Activated T-cell treated with anti-CD3 and anti-CD28 coated beads, Interleukin-2, amount 50 U/mL, for 24 hours (primary cell): ENCODE data around the gene INS.
"Not testable (repeated sequence)": the region's sequence is repeated elsewhere in the genome, so short reads cannot be mapped to it uniquely, and the experiment has no call there.

Experiments
- DNase-seq: peaks from one replicate; pipeline ENCODE4 v3.0.0-alpha.2; 2020
- H3K27ac Mint-ChIP-seq: 2 replicates; pipeline ENCODE4 v1.8.0; 2020; ENCODE audit warnings: mild to moderate bottlenecking, mixed read lengths
- H3K27me3 Mint-ChIP-seq: 2 replicates; pipeline ENCODE4 v1.8.0; 2020; ENCODE audit warnings: mixed read lengths
- H3K36me3 Mint-ChIP-seq: 2 replicates; pipeline ENCODE4 v1.8.0; 2020; ENCODE audit warnings: low read depth, mixed read lengths
- H3K4me1 Mint-ChIP-seq: 2 replicates; pipeline ENCODE4 v1.8.0; 2020; ENCODE audit warnings: low read depth, mixed read lengths
- H3K4me3 Mint-ChIP-seq: 2 replicates; pipeline ENCODE4 v1.8.0; 2020; ENCODE audit warnings: mild to moderate bottlenecking, moderate library complexity, mixed read lengths
- H3K9me3 Mint-ChIP-seq: 2 replicates; pipeline ENCODE4 v1.8.0; 2020; ENCODE audit warnings: mixed read lengths

The INS gene

GRCh38 chr11:2133241-2134021 lies 27.6 kb downstream of the INS start:
- H3K27ac Mint-ChIP-seq: no peak overlapping the region
- H3K4me3 Mint-ChIP-seq: no peak overlapping the region
- H3K27me3 Mint-ChIP-seq: peaks cover 68% of the 10 kb centered on the region

GRCh38 chr11:2132874-2133240 lies 28.2 kb downstream of the INS start:
- H3K9me3 Mint-ChIP-seq: no peaks in the 10 kb centered on the region
- peaks cover 4% of the 10 kb centered on the region for H3K4me1 Mint-ChIP-seq
- no peak overlapping the region for H3K27ac Mint-ChIP-seq
- peak; percentile 26 for DNase-seq
- no peaks in the 10 kb centered on the region for H3K36me3 Mint-ChIP-seq
- H3K4me3 Mint-ChIP-seq: no peak overlapping the region
- peaks cover 68% of the 10 kb centered on the region for H3K27me3 Mint-ChIP-seq

More at GRCh38 chr11:2133241-2134021, 27.6 kb downstream of the INS start:
- H3K36me3 Mint-ChIP-seq: no peaks in the 10 kb centered on the region
- DNase-seq: peak; percentile 30
- H3K9me3 Mint-ChIP-seq: no peaks in the 10 kb centered on the region
- peaks cover 6% of the 10 kb centered on the region for H3K4me1 Mint-ChIP-seq

- H3K27me3 Mint-ChIP-seq: peaks cover 65% of the 10 kb centered on the region
- H3K4me1 Mint-ChIP-seq: no peaks in the 10 kb centered on the region
- no peaks in the 10 kb centered on the region for H3K9me3 Mint-ChIP-seq
- H3K4me3 Mint-ChIP-seq: no peak overlapping the region
- DNase-seq: no peak
- no peak overlapping the region for H3K27ac Mint-ChIP-seq
- no peaks in the 10 kb centered on the region for H3K36me3 Mint-ChIP-seq
Observed at GRCh38 chr11:2132246-2132645, 28.8 kb downstream of the INS start.

- no peak overlapping the region for H3K4me3 Mint-ChIP-seq
- H3K27ac Mint-ChIP-seq: no peak overlapping the region
- no peak for DNase-seq
- no peaks in the 10 kb centered on the region for H3K9me3 Mint-ChIP-seq
- H3K36me3 Mint-ChIP-seq: no peaks in the 10 kb centered on the region
- peaks cover 59% of the 10 kb centered on the region for H3K27me3 Mint-ChIP-seq
- H3K4me1 Mint-ChIP-seq: no peaks in the 10 kb centered on the region
Observed at GRCh38 chr11:2131371-2132236, 29.4 kb downstream of the INS start.

- no peak overlapping the region for H3K4me3 Mint-ChIP-seq
- peaks cover 52% of the 10 kb centered on the region for H3K27me3 Mint-ChIP-seq
- H3K9me3 Mint-ChIP-seq: no peaks in the 10 kb centered on the region
- no peak overlapping the region for H3K27ac Mint-ChIP-seq
- DNase-seq: no peak
- no peaks in the 10 kb centered on the region for H3K36me3 Mint-ChIP-seq
- H3K4me1 Mint-ChIP-seq: no peaks in the 10 kb centered on the region
Observed at GRCh38 chr11:2130881-2131352, 30.1 kb downstream of the INS start.

GRCh38 chr11:2129699-2130366 lies 31.2 kb downstream of the INS start:
- H3K27me3 Mint-ChIP-seq: peaks cover 41% of the 10 kb centered on the region
- H3K4me1 Mint-ChIP-seq: no peaks in the 10 kb centered on the region
- no peaks in the 10 kb centered on the region for H3K36me3 Mint-ChIP-seq

GRCh38 chr11:2129308-2129698 lies 31.7 kb downstream of the INS start:
- H3K27me3 Mint-ChIP-seq: peaks cover 42% of the 10 kb centered on the region
- no peak overlapping the region for H3K27ac Mint-ChIP-seq

More at GRCh38 chr11:2129699-2130366, 31.2 kb downstream of the INS start:
- Mint-ChIP-seq H3K4me3 (no peak overlapping the region), H3K9me3 (no peaks in the 10 kb centered on the region), H3K27ac (no peak overlapping the region)
- DNase-seq: no peak

GRCh38 chr11:2128511-2129307 lies 32.3 kb downstream of the INS start:
- H3K27me3 Mint-ChIP-seq: peaks cover 44% of the 10 kb centered on the region
- peak; percentile 27 for DNase-seq
- no peaks in the 10 kb centered on the region for H3K36me3 Mint-ChIP-seq
- H3K4me3 Mint-ChIP-seq: no peak overlapping the region
- H3K4me1 Mint-ChIP-seq: no peaks in the 10 kb centered on the region
- no peak overlapping the region for H3K27ac Mint-ChIP-seq
- no peaks in the 10 kb centered on the region for H3K9me3 Mint-ChIP-seq

More at GRCh38 chr11:2129308-2129698, 31.7 kb downstream of the INS start:
- Mint-ChIP-seq H3K4me1 (no peaks in the 10 kb centered on the region), H3K9me3 (no peaks in the 10 kb centered on the region), H3K4me3 (no peak overlapping the region), H3K36me3 (no peaks in the 10 kb centered on the region)
- DNase-seq: peak; percentile 24

GRCh38 chr11:2128130-2128510 lies 32.9 kb downstream of the INS start:
- Mint-ChIP-seq H3K36me3 (no peaks in the 10 kb centered on the region), H3K27ac (no peak overlapping the region), H3K4me3 (no peak overlapping the region), H3K27me3 (peaks cover 43% of the 10 kb centered on the region), H3K9me3 (no peaks in the 10 kb centered on the region), H3K4me1 (no peaks in the 10 kb centered on the region)
- DNase-seq: no peak

- Mint-ChIP-seq H3K4me3 (no peak overlapping the region), H3K4me1 (no peaks in the 10 kb centered on the region), H3K27ac (no peak overlapping the region), H3K27me3 (peaks cover 39% of the 10 kb centered on the region), H3K9me3 (no peaks in the 10 kb centered on the region), H3K36me3 (no peaks in the 10 kb centered on the region)
- DNase-seq: no peak
Observed at GRCh38 chr11:2127482-2128129, 33.4 kb downstream of the INS start.

- Mint-ChIP-seq H3K4me1 (no peaks in the 10 kb centered on the region), H3K9me3 (no peaks in the 10 kb centered on the region), H3K27me3 (peaks cover 35% of the 10 kb centered on the region), H3K27ac (no peak overlapping the region), H3K4me3 (no peak overlapping the region), H3K36me3 (no peaks in the 10 kb centered on the region)
- DNase-seq: no peak
Observed at GRCh38 chr11:2126520-2127085, 34.4 kb downstream of the INS start.

GRCh38 chr11:2124736-2125484 lies 36.1 kb downstream of the INS start:
- not testable (repeated sequence) for H3K9me3 Mint-ChIP-seq, H3K4me1 Mint-ChIP-seq, H3K4me3 Mint-ChIP-seq, H3K27ac Mint-ChIP-seq, H3K36me3 Mint-ChIP-seq, DNase-seq
- H3K27me3 Mint-ChIP-seq: peaks cover 35% of the 10 kb centered on the region

GRCh38 chr11:2123628-2123960 lies 37.4 kb downstream of the INS start:
- no peak for DNase-seq
- peaks cover 40% of the 10 kb centered on the region for H3K27me3 Mint-ChIP-seq
- H3K4me1 Mint-ChIP-seq: no peaks in the 10 kb centered on the region
- no peaks in the 10 kb centered on the region for H3K36me3 Mint-ChIP-seq
- no peak overlapping the region for H3K4me3 Mint-ChIP-seq
- no peaks in the 10 kb centered on the region for H3K9me3 Mint-ChIP-seq
- H3K27ac Mint-ChIP-seq: no peak overlapping the region
